NK-92 (cell line): ENCODE measurements around the gene UBALD2.
"Not testable (repeated sequence)": the region's sequence is repeated elsewhere in the genome, so short reads cannot be mapped to it uniquely, and the experiment has no call there.

ENCODE experiments used
- DNase-seq: peaks from one replicate; lab custom pipeline; 2025; ENCODE audit not compliant: unreplicated experiment; lab: John Stamatoyannopoulos, UW

Gene UBALD2

DNA sequence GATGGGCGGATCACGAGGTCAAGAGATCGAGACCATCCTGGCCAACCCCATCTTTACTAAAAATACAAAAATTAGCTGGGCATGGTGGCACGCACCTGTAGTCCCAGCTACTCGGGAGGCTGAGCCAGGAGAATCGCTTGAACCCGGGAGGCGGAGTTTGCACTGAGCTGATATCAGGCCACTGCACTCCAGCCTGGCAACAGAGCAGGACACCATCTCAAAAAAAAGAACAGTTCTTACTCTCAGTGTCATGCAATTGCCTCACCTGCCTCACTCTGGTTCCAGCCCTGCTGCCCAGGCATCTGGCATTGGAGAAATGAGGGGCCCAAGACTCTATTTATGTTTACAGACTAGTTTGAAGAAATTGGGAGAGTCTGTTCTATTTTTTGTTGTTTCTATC, 20.4 kb upstream of the UBALD2 start:
- DNase-seq: not testable (repeated sequence)

DNA sequence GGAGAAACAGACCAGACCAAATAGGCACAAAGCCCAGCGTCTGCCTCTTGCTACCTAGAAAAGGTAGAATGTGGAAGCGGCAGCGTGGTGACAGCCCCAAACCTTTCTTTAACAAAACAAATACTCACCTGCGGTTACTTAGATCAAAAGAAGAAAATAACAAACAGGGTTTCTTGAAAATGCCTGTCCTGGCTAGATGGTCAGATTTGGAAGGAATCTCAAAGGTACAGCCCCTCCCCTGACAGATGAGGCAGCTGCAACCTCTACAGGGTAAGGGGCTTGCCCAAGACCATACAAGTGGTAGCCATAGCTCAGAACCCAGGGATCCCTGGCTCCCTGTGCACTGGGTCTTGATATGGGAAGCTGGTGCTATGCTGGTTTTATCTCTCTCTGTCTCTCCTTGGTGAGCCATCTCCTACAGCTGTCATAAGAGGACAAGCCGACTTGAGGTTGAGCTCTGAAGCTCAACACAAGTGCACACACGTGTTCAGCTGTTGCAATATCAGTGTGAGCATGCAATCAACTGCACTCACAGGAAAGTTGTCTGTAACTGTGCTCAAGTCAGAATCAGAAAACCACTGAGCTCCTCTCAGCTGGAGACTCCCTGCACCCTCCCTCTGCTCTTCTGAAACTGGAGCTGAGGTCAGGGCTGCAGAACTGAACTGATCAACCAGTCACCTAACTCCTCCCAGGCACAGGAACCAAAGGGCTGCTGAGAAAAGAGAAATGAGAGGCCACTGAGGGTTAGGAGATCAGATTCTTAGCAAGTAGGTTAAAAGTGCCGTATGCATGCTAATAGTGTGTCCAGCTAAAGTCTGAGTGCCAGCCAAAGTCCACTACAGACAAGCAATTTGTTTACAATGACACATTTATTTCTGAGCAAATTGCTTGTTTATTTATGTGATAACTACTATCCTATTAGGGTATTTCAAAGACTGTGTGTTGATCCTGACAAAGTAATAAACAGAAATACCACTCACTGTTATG, 18.8 kb upstream of the UBALD2 start:
- DNase-seq: no peak

DNA sequence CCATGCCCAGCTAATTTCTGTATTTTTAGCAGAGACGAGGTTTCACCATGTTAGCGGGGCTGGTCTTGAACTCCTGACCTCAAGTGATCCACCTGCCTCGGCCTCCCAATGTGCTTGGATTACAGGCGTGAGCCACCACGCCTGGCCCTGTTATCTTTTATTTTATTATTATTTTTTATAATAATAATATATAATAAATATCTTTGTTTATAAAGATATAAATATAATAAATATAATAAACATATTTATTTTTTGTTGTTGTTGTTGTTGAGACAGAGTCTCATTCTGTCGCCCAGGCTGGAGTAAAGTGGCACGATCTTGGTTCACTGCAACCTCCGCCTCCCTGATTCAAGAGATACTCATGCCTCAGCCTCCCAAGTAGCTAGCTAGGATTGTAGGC, 17.8 kb upstream of the UBALD2 start:
- DNase-seq: no peak

DNA sequence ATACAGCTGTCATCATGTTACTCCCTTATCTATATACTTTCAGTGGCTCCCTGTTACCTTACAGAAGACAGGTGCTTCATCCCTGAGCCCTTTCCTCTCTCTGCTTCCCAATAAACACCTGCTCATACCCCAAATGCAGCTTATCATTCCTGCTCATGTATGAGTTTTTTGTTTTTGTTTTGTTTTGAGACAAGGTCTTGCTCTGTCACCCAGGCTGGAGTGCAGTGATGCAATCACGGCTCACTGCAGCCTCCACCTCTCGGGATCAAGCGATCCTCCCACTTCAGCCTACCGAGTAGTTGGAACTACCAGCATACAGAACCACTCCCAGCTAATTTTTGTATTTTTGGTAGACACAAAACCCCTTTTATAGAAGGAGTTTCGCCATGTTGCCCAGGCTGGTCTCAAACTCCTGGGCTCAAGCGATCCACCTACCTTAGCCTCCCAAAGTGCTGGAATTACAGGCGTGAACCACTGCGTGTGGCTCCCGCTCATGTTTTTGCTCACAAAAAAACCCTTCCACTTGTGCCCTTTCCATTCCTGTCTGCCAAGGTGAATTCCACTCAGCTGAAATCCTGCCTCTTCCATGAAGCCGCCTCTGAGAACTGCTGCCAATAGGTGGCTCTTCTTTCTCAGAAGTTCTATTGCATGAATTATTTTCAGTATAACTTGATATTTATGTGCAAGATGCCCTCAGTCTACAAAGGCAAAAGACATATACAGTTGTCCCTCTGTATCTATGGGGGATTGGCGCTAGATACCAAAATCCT, 16.9 kb upstream of the UBALD2 start:
- DNase-seq: no peak

DNA sequence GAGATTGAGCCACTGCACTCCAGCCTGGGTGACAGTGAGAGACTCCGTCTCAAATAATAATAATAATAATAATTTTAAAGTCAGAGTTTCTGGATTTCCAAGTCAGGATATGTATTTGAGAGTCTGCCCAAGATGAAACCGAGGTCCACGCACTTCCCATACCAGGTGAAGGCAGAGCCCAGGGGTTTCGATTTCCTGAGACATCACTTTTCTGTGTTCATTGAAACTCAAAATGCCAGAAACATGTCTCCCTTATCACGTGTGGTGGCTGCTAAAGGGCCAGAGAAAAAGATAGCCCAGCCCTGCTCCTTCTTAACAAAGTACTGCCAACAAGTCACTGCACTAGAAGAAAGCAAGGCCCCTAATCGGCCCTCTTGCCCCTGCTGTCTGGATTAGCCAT, 15.0 kb upstream of the UBALD2 start:
- no peak for DNase-seq

DNA sequence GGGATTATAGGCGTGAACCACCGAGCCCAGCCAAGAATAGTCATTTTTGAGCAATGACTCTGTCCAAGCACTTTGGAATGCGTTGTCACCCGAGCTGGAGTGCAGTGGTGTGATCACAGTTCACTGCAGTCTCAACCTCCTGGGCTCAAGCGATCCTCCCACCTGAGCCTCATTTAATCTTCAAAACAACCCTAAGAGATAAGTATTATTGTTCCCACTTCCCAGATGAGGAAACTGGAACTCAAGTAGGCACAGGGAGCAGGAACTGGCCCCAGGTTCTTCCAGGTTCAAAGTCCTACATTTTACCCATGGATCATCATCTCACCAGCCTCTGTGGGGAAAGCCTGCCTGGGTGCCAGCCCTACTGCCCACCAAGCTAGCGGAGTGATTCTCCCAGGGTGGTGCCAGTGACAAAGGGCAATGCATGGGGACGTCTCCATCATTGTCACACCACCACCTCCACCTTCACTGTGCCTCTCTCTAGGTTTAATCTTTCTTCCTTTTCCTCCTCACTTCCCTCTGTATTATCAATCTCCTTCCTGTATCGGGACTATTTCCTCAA, 13.6 kb upstream of the UBALD2 start:
- no peak for DNase-seq

DNA sequence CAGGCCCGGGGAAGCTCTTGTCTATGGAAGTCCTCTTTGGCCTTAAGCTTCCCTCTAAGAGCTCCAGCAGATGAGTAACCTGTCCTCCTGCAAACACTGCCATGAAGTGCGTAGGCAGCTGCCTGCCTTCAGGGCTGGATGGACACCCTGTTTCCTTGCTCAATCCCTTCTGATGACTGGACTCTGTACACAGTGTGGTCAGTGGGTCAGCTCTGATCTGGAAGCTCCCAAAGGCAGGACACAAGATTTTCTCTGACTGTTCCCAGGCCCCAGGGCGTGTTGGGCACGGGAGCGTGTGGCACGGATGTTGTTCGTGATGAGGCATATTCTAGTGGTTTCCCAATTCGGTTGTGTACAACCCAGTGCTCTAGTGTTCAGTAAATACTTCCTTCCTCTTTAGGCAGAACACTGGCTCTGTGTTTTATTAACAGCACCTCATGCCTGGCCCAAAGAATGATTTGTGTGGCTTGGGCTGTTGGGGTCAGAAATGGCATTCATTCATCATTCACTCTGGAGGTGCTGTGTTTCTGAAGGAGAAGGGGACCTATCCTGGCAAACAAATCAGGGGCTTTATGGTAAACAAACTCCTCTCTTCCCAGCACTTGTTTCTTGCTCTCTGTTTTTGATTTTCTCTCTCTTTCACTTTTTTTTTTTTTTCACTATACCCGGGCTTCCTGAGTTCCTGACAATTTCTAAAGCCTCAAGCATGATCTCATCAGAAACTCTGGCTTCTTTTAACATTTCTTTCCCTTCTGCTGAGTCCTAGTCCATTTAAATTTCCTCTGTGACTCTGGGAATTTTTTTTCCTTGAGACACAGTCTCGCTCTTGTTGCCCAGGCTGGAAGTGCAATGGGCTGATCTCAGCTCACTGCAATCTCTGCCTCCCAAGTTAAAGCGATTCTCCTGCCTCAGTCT, 12.9 kb upstream of the UBALD2 start:
- no peak for DNase-seq

DNA sequence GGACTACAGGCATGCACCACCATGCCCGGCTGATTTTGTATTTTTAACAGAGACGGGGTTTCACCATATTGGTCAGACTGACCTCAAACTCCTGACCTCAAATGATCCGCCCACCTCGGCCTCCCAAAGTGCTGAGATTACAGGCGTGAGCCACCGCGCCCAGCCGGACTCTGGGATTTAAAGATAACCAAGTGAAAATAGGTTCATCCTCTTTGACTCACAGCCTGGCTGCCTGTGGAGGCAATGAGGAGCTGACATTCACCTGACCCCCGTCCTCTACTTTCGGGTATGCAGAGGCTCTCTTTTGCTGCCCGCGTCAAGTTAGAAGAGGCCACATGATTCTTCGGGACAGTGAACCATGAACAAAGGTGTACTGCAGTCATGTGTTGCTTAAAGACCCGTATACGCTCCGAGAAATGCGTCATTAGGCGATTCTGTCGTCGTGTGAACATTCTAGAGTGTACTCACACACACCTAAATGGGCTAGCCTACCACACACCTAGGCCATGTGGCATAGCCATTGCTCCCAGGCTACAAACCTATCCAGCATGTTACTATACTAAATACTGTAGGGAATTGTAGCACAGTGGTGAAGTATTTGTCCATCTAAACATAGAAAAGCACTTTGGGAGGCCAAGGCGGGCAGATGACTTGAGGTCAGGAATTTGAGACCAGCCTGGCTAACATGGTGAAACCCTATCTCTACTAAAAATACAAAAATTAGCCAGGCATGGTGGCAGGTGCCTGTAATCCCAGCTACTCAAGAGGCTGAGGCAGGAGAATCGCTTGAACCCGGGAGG, 12.0 kb upstream of the UBALD2 start:
- not testable (repeated sequence) for DNase-seq

DNA sequence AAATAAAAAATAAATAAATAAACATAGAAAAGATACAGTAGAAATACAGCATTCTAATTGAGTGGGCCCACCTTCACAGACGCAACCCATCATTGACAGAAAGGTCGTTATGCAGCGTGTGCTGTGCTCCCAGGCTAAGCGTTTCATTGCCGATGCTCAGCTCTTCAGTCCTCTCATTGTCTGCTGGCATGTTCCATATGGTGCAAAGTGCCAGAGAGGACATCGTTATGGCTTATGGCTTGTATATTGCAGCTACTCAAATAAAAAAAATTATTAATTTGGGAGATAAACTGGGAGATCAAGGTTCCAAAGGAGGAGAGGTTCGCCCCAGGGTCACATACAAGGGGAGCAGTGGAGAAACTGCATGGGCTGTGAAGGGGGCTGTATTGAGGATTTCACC, 11.3 kb upstream of the UBALD2 start:
- DNase-seq: no peak

DNA sequence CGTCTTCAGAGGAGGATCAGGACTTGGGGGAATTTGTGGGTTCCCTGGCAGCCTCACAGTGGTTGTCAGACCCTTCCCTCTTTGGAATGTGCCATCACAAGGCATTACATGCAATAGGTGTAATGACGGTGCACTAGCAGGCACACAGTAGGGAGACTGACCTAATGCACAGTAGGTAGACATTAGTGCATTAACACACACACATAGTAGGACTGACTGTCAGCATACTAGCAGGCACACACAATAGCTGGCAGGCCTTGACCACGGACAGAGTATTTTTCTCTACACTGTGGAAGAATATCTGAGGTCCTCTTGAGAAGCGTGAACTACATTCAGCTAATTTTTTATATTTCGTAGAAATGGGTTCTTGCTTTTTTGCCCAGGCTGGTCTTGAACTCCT, 10.9 kb upstream of the UBALD2 start:
- no peak for DNase-seq

DNA sequence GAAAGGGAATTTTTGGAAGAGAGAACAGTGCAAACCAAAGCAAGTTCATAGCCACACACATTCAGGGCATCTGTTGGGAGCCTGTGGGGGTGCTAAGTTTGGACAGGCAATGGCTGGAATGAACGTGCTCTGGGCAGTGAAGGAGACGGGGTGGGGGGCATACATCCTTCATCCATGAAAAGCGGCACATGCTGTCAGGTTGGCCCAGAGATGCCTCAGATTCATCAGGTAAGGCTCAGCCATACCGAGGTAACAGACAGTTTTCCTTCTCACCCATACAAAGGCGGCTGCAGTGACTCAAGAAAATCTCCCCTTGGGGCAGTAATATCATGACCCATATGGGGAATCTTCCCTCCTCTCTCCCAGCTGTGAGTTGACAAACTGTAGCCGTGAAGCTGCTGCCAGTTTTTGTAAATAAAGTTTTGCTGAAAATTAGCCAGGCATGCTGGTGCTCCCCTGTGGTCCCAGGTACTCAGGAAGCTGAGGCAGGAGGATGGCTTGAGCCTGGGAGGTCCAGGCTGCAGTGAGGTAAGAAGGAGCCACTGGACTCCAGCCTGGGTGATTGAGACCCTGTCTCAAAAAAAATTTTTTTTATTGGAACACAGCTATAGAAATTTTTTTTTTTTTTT, 9.2 kb upstream of the UBALD2 start:
- DNase-seq: no peak

DNA sequence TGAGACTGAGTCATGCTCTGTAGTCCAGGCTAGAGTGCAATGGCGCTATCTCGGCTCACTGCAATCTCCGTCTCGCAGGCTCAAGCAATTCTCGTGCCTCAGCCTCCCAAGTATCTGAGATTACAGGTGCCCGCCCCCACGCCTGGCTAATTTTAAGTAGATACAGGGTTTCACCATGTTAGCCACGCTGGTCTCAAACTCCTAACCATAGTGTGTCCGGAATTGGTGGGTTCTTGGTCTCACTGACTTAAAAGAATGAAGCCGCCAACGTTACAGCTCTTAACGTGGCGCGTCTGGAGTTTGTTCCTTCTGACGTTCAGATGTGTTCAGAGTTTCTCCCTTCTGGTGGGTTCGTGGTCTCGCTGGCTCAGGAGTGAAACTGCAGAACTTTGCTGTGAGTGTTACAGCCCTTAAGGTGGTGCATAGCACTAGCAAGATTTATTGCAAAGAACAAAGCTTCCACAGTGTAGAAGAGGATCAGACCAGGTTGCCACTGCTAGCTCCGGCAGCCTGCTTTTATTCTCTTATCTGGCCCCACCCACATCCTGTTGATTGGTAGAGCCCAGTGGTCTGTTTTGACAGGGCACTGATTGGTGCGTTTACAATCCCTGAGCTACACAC, 8.6 kb upstream of the UBALD2 start:
- not testable (repeated sequence) for DNase-seq

DNA sequence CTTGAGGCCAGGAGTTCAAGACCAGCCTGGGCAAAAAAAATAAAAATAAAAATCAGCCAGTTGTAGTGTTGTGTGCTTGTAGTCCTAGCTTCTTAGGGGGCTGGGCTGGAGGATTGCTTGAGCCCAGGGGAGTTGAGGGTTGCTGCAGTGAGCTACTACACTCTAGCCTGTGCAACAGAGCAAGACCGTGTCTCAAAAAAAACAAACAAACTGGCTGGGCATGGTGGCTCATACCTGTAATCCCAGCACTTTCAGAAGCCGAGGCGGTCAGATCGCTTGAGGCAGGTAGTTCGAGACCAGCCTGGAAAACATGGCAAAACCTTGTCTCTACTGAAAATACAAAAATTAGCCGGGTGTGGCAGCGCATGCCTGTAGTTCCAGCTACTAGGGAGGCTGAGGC, 4.9 kb upstream of the UBALD2 start:
- DNase-seq: no peak

DNA sequence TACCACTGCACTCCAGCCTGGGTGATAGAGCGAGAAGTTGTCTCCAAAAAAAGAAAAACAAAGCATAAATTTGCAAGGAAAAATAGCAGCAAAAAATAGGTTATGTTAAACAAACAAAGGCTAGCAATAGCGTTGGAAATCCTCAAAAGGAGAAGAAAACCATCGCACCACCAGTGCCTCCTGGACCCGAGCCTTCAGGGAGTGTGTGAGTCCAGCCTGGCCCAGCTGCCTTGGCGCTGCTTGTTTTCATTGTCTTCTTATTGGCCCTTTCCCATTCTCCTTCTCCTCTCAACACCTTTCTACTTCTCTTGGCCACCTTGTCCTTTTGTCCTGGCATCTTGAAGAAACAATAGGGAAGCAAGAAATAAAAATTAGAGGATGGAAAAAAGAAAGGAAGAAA, 4.5 kb upstream of the UBALD2 start:
- no peak for DNase-seq

DNA sequence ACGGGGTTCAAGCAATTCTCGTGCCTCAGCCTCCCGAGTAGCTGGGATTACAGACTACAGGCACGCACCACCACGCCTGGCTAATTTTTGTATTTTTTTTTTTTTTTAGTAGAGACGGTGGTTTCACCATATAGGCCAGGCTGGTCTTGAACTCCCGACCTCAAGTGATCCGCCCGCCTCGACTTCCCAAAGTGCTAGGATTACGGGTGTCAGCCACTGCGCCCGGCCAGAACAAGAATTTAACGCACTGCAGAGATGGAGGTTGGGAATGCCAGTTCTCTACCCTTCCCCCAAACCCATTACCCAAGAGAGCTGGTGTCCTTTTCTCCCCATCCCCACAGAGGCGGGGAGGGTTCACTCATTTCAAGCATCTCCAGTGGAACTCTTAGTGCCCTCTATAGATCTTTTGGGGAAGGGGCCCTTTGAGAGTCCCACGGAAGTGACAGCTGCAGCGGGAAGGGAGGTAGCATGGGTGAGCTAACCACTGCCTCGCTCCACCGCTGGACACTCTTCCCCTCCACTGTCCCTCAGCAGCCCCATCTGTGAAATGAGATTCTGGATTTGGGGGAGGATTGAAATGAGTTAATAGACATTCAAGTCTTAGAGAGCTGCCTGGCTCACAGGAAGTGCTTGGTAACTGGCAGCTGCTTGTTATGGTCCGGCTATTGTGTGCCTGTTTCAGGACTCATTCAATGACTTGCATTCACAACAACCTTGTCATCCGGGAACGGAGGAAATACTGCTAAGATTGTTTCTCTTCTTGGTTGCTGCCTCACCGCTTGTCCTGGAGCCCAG, 3.5 kb upstream of the UBALD2 start:
- no peak for DNase-seq

DNA sequence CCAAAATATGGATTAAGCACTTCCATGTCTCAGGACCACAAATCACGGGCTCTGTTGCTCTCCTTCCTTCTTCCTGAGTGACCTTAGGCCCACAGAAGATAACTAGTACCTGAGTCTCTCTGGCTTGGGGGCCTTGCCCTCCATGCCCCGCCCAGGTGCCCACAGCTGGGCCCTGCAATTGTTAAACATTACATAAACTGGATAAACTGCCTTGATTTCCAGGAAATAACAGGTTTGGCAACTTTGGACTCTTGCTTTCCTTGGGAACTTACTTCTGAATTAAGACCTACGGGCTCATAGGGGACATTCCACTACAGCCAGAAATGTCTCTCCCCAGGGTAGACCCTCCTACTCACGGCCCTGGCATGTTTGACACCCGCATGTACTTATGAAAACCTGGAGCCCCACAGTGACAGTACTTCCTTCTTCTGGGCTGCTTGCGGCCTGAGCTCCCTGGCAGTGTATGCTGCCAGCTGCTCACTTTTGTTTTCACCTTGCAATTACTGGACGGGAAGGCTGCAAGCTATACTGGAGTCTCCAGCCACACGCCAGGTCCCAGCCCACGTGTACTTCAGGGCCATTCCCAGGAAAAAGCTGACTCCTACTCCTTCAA, 2.3 kb upstream of the UBALD2 start:
- no peak for DNase-seq

DNA sequence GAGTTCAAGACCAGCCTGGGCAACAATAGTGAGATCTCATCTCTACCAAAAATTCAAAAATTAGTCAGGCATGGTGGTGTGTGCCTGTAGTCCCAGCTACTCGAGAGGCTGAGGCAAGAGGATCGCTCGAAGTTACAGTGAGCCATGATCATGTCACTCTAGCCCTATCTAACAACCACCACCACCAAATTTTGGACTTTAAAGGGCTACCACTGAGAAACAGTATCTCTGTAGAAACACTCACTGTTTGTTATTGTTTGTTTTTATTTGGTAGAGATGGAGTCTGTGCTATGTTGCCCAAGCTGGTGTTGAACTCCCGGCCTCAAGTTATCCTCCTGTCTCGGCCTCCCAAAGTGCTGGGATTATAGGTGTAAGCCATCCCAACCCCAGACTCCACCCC, 1.3 kb upstream of the UBALD2 start:
- no peak for DNase-seq

DNA sequence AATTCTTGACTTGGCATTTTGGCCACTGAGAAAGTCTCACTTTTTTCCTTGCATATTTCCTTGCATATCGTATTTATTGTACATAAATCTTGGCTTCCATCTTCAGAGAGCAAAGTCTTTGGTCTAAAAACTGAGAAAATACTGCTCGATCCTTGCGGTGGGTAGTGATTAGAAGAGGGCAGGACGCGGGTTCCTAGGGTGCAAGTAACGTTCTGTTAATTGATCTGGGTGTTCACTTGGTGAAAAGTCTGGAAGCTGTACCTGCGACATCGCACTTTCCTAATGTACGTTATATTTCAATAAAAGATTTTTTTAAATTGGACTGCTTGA, 758 bp upstream of the UBALD2 start:
- DNase-seq: no peak
